DND-41 (cell line): Measurements from ENCODE around the gene SLC26A6.

ENCODE experiments used
- ATAC-seq: fragments of 200-7000 bp; cut with Tn5 transposase; 3 replicates; pipeline ENCODE4 v1.9.1; 2021; ENCODE audit warnings: low read depth; ENCODE audit not compliant: insufficient read depth
- DNase-seq: peaks from one replicate; pipeline ENCODE4 v3.0.0-alpha.2; 2020
- H2AFZ ChIP-seq: 2 replicates; pipeline ENCODE4 v1.6.0; 2012; ENCODE audit warnings: low read depth, low read length
- H3K27ac ChIP-seq: 2 replicates; pipeline ENCODE4 v1.5.1; 2012; ENCODE audit warnings: low read length, inconsistent platforms
- H3K27me3 ChIP-seq: fragments of 200-600 bp; sonication (generic); 2 replicates; pipeline ENCODE4 v1.6.0; 2012; ENCODE audit warnings: low read length, mild to moderate bottlenecking, inconsistent platforms; ENCODE audit not compliant: insufficient read depth, poor library complexity
- H3K36me3 ChIP-seq: 2 replicates; pipeline ENCODE4 v1.5.1; 2012; ENCODE audit warnings: low read length, inconsistent platforms; ENCODE audit not compliant: insufficient read depth
- H3K4me1 ChIP-seq: 2 replicates; pipeline ENCODE4 v1.5.1; 2012; ENCODE audit warnings: mild to moderate bottlenecking, low read length; ENCODE audit not compliant: insufficient read depth
- H3K4me2 ChIP-seq: 2 replicates; pipeline ENCODE4 v1.6.0; 2012; ENCODE audit warnings: mild to moderate bottlenecking, moderate library complexity, low read length, inconsistent platforms; ENCODE audit not compliant: insufficient read depth
- H3K4me3 ChIP-seq, 2 experiments: fragments of 200-600 bp in 1 of 2; shearing (Covaris generic) in 1 of 2; 2 replicates each; pipeline ENCODE4 v1.5.1; 2012 to 2016; ENCODE audit warnings: inconsistent platforms in 2 of 2, low read length in 2 of 2, mild to moderate bottlenecking in 2 of 2, low read depth in 1 of 2, moderate library complexity in 1 of 2
- H3K79me2 ChIP-seq: 2 replicates; pipeline ENCODE4 v1.6.0; 2012; ENCODE audit warnings: low read length, inconsistent platforms; ENCODE audit not compliant: insufficient read depth
- H3K9ac ChIP-seq: 2 replicates; pipeline ENCODE4 v1.6.0; 2012; ENCODE audit warnings: low read depth, mild to moderate bottlenecking, inconsistent platforms, low read length, moderate library complexity
- H3K9me3 ChIP-seq: 2 replicates; pipeline ENCODE4 v1.5.1; 2012; ENCODE audit warnings: low read length, moderate library complexity, mild to moderate bottlenecking, inconsistent platforms; ENCODE audit not compliant: insufficient read depth, severe bottlenecking
- H4K20me1 ChIP-seq: 2 replicates; pipeline ENCODE4 v1.6.0; 2012; ENCODE audit warnings: low read length; ENCODE audit not compliant: insufficient read depth
- CTCF ChIP-seq: IDR thresholded peaks from 2 replicates; pipeline ENCODE4 v1.5.1; 2012; ENCODE audit warnings: borderline replicate concordance, low read length, moderate library complexity, mild to moderate bottlenecking; ENCODE audit not compliant: poor library complexity, severe bottlenecking; ENCODE audit errors: extremely low read depth
- EZH2 ChIP-seq: IDR thresholded peaks from 3 replicates; pipeline ENCODE4 v1.6.1; 2012; ENCODE audit warnings: borderline replicate concordance, low read depth, mild to moderate bottlenecking, moderate library complexity, low read length, inconsistent platforms; ENCODE audit not compliant: severe bottlenecking

The SLC26A6 gene

GRCh38 chr3:48662753-48663488 is 27.7 kb upstream of the SLC26A6 start, which contains the start of gene CELSR3:
Gene CELSR3, minus strand, starts transcription at chr3:48662886. Its CDS starts 252 bp downstream, at chr3:48662634.
- Histone ChIP-seq H3K9me3 (no peaks in the 10 kb centered on the region), H3K4me1 (no peaks in the 10 kb centered on the region), H3K9ac (no peak within 1 kb of the TSS), H3K4me3 (no peak within 1 kb of the TSS), H3K27me3 (no peaks in the 10 kb centered on the region), H4K20me1 (no peaks in the 10 kb centered on the region), H3K27ac (no peak within 1 kb of the TSS), H3K79me2 (no peaks in the 10 kb centered on the region), H3K36me3 (peaks cover 5% of the 10 kb centered on the region; the same call in 1 of the 2 replicates), H3K4me2 (no peak within 1 kb of the TSS), H2AFZ (no peak within 1 kb of the TSS)
- TF ChIP-seq CTCF (no peak), EZH2 (no peak)
- DNase-seq (no peak), ATAC-seq (no peak)

GRCh38 chr3:48662145-48662752 is 27.0 kb upstream of the SLC26A6 start:
- no peaks in the 10 kb centered on the region for H3K27me3 ChIP-seq
- H3K4me3 ChIP-seq = no peak overlapping the region
- ATAC-seq (no peak), DNase-seq (no peak)
- peaks cover 5% of the 10 kb centered on the region; the same call in 1 of the 2 replicates for H3K36me3 ChIP-seq
- no peaks in the 10 kb centered on the region for H3K79me2 ChIP-seq
- H3K27ac ChIP-seq = no peak overlapping the region
- H2AFZ ChIP-seq = no peak overlapping the region
- TF ChIP-seq CTCF (no peak), EZH2 (no peak)
- H3K9me3 ChIP-seq = no peaks in the 10 kb centered on the region
- H3K4me1 ChIP-seq = no peaks in the 10 kb centered on the region
- no peak overlapping the region for H3K9ac ChIP-seq
- no peaks in the 10 kb centered on the region for H4K20me1 ChIP-seq
- H3K4me2 ChIP-seq = no peak overlapping the region

GRCh38 chr3:48661501-48662144 is 26.4 kb upstream of the SLC26A6 start:
- peaks cover 5% of the 10 kb centered on the region; the same call in 1 of the 2 replicates for H3K36me3 ChIP-seq
- no peaks in the 10 kb centered on the region for H3K9me3 ChIP-seq
- H3K4me2 ChIP-seq = no peak overlapping the region
- H4K20me1 ChIP-seq = no peaks in the 10 kb centered on the region
- H3K4me1 ChIP-seq = no peaks in the 10 kb centered on the region
- H3K9ac ChIP-seq = no peak overlapping the region
- peak; percentile 64 for DNase-seq
- TF ChIP-seq EZH2 = no peak
- TF ChIP-seq CTCF = no peak
- H2AFZ ChIP-seq = no peak overlapping the region
- no peak overlapping the region for H3K4me3 ChIP-seq
- no peaks in the 10 kb centered on the region for H3K79me2 ChIP-seq
- no peak overlapping the region for H3K27ac ChIP-seq
- no peaks in the 10 kb centered on the region for H3K27me3 ChIP-seq
- ATAC-seq = peak; percentile 70
